Endothelial cell of umbilical vein (primary cell): ENCODE results near the gene RANBP3. TPM values are rescaled to one million over a fixed set of nuclear protein-coding genes. Genes with fewer than 3 reads are reported as not detected.

Experiments used
- BruUV-seq: library from RNA; stranded (reverse); fragments of 400-500 nt; replicated peaks from 2 replicates; lab custom pipeline; 2021; lab: Mats Ljungman, UMichigan
- CTCF ChIA-PET: fragments of 300-600, 350-600 bp; sonication (Branson Sonifier 250); formaldehyde crosslinking; loops from one replicate; lab custom pipeline; 2021; ENCODE audit warnings: antibody characterized with exemption, inconsistent platforms; lab: Charles Lee
- POLR2A ChIA-PET: fragments of 300-600, 350-600 bp; sonication (Branson Sonifier 250); formaldehyde crosslinking; loops from one replicate; lab custom pipeline; 2021; ENCODE audit warnings: antibody characterized with exemption, inconsistent platforms; lab: Charles Lee
- DNase-seq: peaks from one replicate; pipeline ENCODE4 v3.0.0-alpha.2; 2011; ENCODE audit warnings: low read depth, low spot score
- FAIRE-seq: peaks from 2 replicates; lab custom pipeline; 2011; peaks lifted over from hg19 to GRCh38; lab: Jason Lieb, UNC
- H2AFZ ChIP-seq: 2 replicates; pipeline ENCODE4 v1.6.0; 2012; ENCODE audit warnings: low read depth, low read length, control low read depth, inconsistent platforms
- H3K27ac ChIP-seq: 2 replicates; pipeline ENCODE4 v1.5.1; 2011; ENCODE audit warnings: low read depth, mild to moderate bottlenecking, control low read depth, low read length, moderate library complexity; ENCODE audit not compliant: insufficient read depth
- H3K27me3 ChIP-seq, 2 experiments: 2 replicates each; pipeline versions ENCODE4 v1.6.0 to v1.6.1; 2011; ENCODE audit warnings: low read length in 2 of 2, mixed read lengths in 1 of 2; ENCODE audit not compliant: control insufficient read depth in 2 of 2, insufficient read depth in 2 of 2
- H3K36me3 ChIP-seq, 2 experiments: 2 replicates in 1 of 2; 3 replicates in 1 of 2; pipeline ENCODE4 v1.5.1; 2011; ENCODE audit warnings: low read length in 2 of 2, mild to moderate bottlenecking in 1 of 2, moderate library complexity in 1 of 2; ENCODE audit not compliant: control insufficient read depth in 2 of 2, insufficient read depth in 2 of 2; ENCODE audit errors: extremely low read depth in 1 of 2
- H3K4me1 ChIP-seq: 3 replicates; pipeline ENCODE4 v1.5.1; 2011; ENCODE audit warnings: mild to moderate bottlenecking, low read length; ENCODE audit not compliant: control insufficient read depth, insufficient read depth; ENCODE audit errors: extremely low read depth
- H3K4me2 ChIP-seq: 2 replicates; pipeline ENCODE4 v1.6.1; 2011; ENCODE audit warnings: low read length, control low read depth, mixed read lengths; ENCODE audit not compliant: insufficient read depth
- H3K4me3 ChIP-seq, 3 experiments: fragments of 200-600 bp in 1 of 3; sonication (generic), shearing (Covaris generic) in 1 of 3; replicated peaks in 1 of 3; 2 replicates each; pipeline ENCODE4 v1.5.1; 2011 to 2016; ENCODE audit warnings: control low read depth in 3 of 3, low read length in 3 of 3, mild to moderate bottlenecking in 2 of 3, inconsistent platforms in 1 of 3, low read depth in 1 of 3, moderate library complexity in 1 of 3; ENCODE audit not compliant: insufficient read depth in 1 of 3
- H3K79me2 ChIP-seq: 2 replicates; pipeline ENCODE4 v1.6.0; 2012; ENCODE audit warnings: low read length, inconsistent platforms; ENCODE audit not compliant: control insufficient read depth, insufficient read depth
- H3K9ac ChIP-seq: replicated peaks from 2 replicates; pipeline ENCODE3; 2011; ENCODE audit warnings: low read length, control low read depth; ENCODE audit not compliant: insufficient read depth; ENCODE audit errors: extremely low read depth
- H3K9me1 ChIP-seq: replicated peaks from 3 replicates; pipeline ENCODE4 v1.6.0; 2011; ENCODE audit warnings: mild to moderate bottlenecking, low read length; ENCODE audit not compliant: control insufficient read depth, insufficient read depth; ENCODE audit errors: extremely low read depth
- H3K9me3 ChIP-seq: replicated peaks from 2 replicates; pipeline ENCODE4 v1.5.1; 2012; ENCODE audit warnings: low read length, inconsistent platforms; ENCODE audit not compliant: control insufficient read depth, insufficient read depth
- H4K20me1 ChIP-seq: replicated peaks from 2 replicates; pipeline ENCODE3; 2011; ENCODE audit warnings: mild to moderate bottlenecking, low read length; ENCODE audit not compliant: control insufficient read depth, insufficient read depth; ENCODE audit errors: extremely low read depth
- CTCF ChIP-seq, 2 donors: IDR thresholded peaks; 1 replicate in 1 of 2; 2 replicates in 1 of 2; pipeline ENCODE4 v1.5.1; 2011; ENCODE audit warnings: low read length in 2 of 2, mild to moderate bottlenecking in 2 of 2, moderate library complexity in 2 of 2, control low read depth in 1 of 2, inconsistent platforms in 1 of 2, low read depth in 1 of 2; ENCODE audit not compliant: insufficient read depth in 1 of 2; ENCODE audit errors: extremely low read depth in 1 of 2
- EZH2 ChIP-seq: IDR thresholded peaks from 2 replicates; pipeline ENCODE4 v1.6.1; 2012; ENCODE audit warnings: borderline replicate concordance, low read depth, mild to moderate bottlenecking, moderate library complexity, low read length, inconsistent platforms; ENCODE audit not compliant: severe bottlenecking
- FOS ChIP-seq: IDR thresholded peaks from 2 replicates; pipeline ENCODE4 v1.6.1; 2011; ENCODE audit warnings: mild to moderate bottlenecking, low read length, moderate library complexity, borderline replicate concordance; ENCODE audit not compliant: insufficient read depth
- GATA2 ChIP-seq: IDR thresholded peaks from 2 replicates; pipeline ENCODE4 v1.7.0; 2011; ENCODE audit warnings: low read depth, mild to moderate bottlenecking, moderate library complexity, mixed read lengths, low read length; ENCODE audit not compliant: insufficient read length, insufficient read depth
- JUN ChIP-seq: IDR thresholded peaks from 2 replicates; pipeline ENCODE4 v1.6.1; 2011; ENCODE audit warnings: borderline replicate concordance, low read depth; ENCODE audit not compliant: insufficient read length, insufficient read depth
- MAX ChIP-seq: IDR thresholded peaks from 2 replicates; pipeline ENCODE4 v1.6.1; 2011; ENCODE audit not compliant: insufficient read depth, insufficient read length
- MYC ChIP-seq: IDR thresholded peaks from one replicate; pipeline ENCODE4 v1.6.1; 2011; ENCODE audit warnings: mild to moderate bottlenecking, low read depth, low read length
- POLR2A ChIP-seq: IDR thresholded peaks from 2 replicates; pipeline ENCODE4 v1.6.1; 2012; ENCODE audit warnings: low read depth, mild to moderate bottlenecking, control low read depth, low read length
- POLR2AphosphoS5 ChIP-seq: IDR thresholded peaks from 2 replicates; pipeline ENCODE4 v1.6.1; 2012; ENCODE audit warnings: low read depth, mild to moderate bottlenecking, control low read depth, low read length, moderate library complexity; ENCODE audit not compliant: insufficient read depth
- dilution Hi-C: fragments of 300-500 bp; cut with MboI; formaldehyde crosslinking; loops from one replicate; pipeline ENCODE4 v1.15.0; 2019; ENCODE audit warnings: low sequenced_read_pairs; ENCODE audit not compliant: extremely low pct_ligation_motif_present
- intact Hi-C: fragments of 100-400 bp; cut with micrococcal nuclease; formaldehyde crosslinking; loops from one replicate; pipeline ENCODE4 v1.10.0; 2022
- polyA plus RNA-seq, 4 experiments: library from polyadenylated mRNA; depleted of rRNA in 3 of 4; stranded (reverse) in 3 of 4; unstranded in 1 of 4; fragments of >200 nt; gene quantifications; 2 replicates each; pipeline versions ENCODE4 v1.2.1 to v1.2.3, GENCODE V29; 2011 to 2012; ENCODE audit warnings: missing spikeins in 1 of 4
- total RNA-seq: library from RNA; stranded (reverse); gene quantifications from 2 replicates; pipeline ENCODE4 v1.2.3, GENCODE V29; 2021

Gene RANBP3
- total and polyA plus RNA-seq, 2 donors (not counting 3 experiments of a cell fraction or from before 2014, with no cell fraction given): 72.3 to 85.3 TPM

DNA sequence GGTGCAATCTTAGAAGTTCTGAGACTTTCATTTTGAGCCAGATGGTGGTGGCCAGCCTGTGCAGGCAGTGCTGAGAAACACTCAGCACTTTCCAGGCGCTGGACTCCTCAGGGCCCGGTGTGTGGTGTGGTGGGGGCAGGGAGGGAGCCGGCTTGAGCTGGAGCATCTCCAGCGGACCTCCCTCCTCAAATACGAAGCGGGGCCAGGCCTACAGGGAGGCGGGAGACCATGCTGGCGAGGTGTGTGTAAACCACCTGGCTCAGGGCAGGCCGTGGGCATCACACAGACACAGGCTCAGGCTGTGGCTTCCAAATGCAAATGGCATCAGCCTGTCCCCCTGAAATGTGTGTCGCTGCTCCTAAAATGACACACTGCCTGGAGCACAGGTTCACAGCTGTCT is 33.3 kb upstream of the RANBP3 start:
- dilution Hi-C loops (no loop called here), intact Hi-C loops (no loop called here)
- no peaks in the 10 kb centered on the region for H3K79me2 ChIP-seq
- peaks cover 14% of the 10 kb centered on the region for H3K4me1 ChIP-seq
- CTCF ChIA-PET: interaction anchor here (1.3 to 4.4 kb wide), 3 partner anchors 11 to 43 kb away, joined by 3 to 24 read pairs (median 7); no protein-coding TSS in a partner anchor
- no peak overlapping the region for H3K4me2 ChIP-seq
- H3K27me3 ChIP-seq: no peaks in the 10 kb centered on the region
- no TSS peak for BruUV-seq
- H3K36me3 ChIP-seq: peaks cover 0 to 6% of the 10 kb centered on the region in 2 experiments
- no peak overlapping the region for H2AFZ ChIP-seq
- no peak for FAIRE-seq
- no peaks in the 10 kb centered on the region for H3K9me1 ChIP-seq
- no peak for TF ChIP-seq POLR2A
- TF ChIP-seq JUN: no peak
- no peak for TF ChIP-seq GATA2
- TF ChIP-seq MYC: no peak
- no peak for TF ChIP-seq CTCF (IDR thresholded peaks at IDR 0.05; ENCODE audit: extremely low read depth in 1 of 2, insufficient read depth in 1 of 2, low read depth in 1 of 2, low read length in 2 of 2)
- TF ChIP-seq FOS: no peak
- no peak for TF ChIP-seq MAX
- TF ChIP-seq EZH2: no peak
- no peak for TF ChIP-seq POLR2AphosphoS5
- no peaks in the 10 kb centered on the region for H3K9me3 ChIP-seq
- H3K9ac ChIP-seq: no peak overlapping the region
- no peak overlapping the region for H3K27ac ChIP-seq
- H3K4me3 ChIP-seq: no peak overlapping the region
- no peak for DNase-seq
- no peaks in the 10 kb centered on the region for H4K20me1 ChIP-seq
- POLR2A ChIA-PET: no interaction called here
